ENCODE results near the gene DDX51. TPM values are rescaled to one million over a fixed set of nuclear protein-coding genes. Genes with fewer than 3 reads are reported as not detected.
"Not testable (repeated sequence)": the region's sequence is repeated elsewhere in the genome, so short reads cannot be mapped to it uniquely, and the experiment has no call there.

DDX51 gene
- total RNA-seq, 6 donors from 2014 or later = 8.7 to 23.5 (median 19.2) TPM

- no peak for ATAC-seq (ENCODE audit: low FRiP score in 2 of 2)
- TF ChIP-seq EP300 (IDR thresholded peaks at IDR 0.05) = no peak
- TF ChIP-seq CTCF (IDR thresholded peaks at IDR 0.05) = no peak
- TF ChIP-seq POLR2A (IDR thresholded peaks at IDR 0.05) = no peak
- no peak for TF ChIP-seq POLR2AphosphoS5 (IDR thresholded peaks at IDR 0.05)
- no peaks in the 10 kb centered on the region for H3K27me3 ChIP-seq
- H3K4me1 ChIP-seq = peaks cover 0 to 12% (median 6%) of the 10 kb centered on the region in 4 donors
- WGBS, 2 donors = 94 to 100% methylated on average over 4 to 6 of the region's 9 CpGs
- H3K4me3 ChIP-seq = no peak overlapping the region
- H3K27ac ChIP-seq = no peak overlapping the region
- peaks cover 2 to 40% (median 26%) of the 10 kb centered on the region in 4 donors for H3K36me3 ChIP-seq
- no peaks in the 10 kb centered on the region for H3K9me3 ChIP-seq
- peak in 1 of 2 donors; percentile 62 for DNase-seq
Observed at GRCh38 chr12:132152411-132152821, 8.3 kb upstream of the DDX51 start.

DNA sequence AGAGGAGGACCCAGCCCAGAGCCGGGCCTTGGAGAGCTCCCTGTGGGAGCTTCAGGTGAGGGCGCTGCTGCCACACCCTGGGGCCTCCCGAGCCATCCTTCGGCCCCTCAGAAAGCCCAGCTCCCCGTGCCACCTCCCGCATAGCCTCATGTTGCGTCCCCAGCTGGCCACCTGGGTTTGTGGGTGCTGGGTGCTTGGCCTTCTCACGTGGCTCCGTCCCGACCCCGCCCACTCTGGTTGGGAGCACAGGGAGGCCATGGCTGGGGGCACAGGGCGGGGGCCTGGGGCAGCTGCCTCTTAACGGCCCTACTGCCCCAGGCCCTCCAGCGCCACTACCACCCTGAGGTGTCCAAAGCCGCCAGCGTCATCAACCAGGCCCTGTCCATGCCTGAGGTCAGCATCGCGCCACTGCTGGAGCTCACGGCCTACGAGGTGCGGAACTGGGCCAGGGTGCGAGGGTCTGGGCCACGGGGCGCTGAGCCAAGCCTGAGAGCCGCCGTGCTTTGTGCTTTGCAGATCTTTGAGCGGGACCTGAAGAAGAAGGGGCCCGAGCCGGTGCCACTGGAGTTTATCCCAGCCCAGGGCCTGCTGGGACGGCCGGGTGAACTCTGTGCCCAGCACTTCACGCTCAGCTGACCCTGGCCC, 7.8 kb upstream of the DDX51 start:
- WGBS, 2 donors = 93 to 94% methylated on average over 7 to 31 of the region's 32 CpGs
- Histone ChIP-seq H3K9me3 (no peaks in the 10 kb centered on the region), H3K4me3 (no peak overlapping the region), H3K27me3 (no peaks in the 10 kb centered on the region), H3K4me1 (peaks cover 0 to 17% (median 6%) of the 10 kb centered on the region in 4 donors), H3K36me3 (peaks cover 2 to 43% (median 25%) of the 10 kb centered on the region in 4 donors), H3K27ac (no peak overlapping the region)
- no peak for ATAC-seq (ENCODE audit: low FRiP score in 2 of 2)
- no peak for TF ChIP-seq POLR2AphosphoS5 (IDR thresholded peaks at IDR 0.05)
- no peak for TF ChIP-seq POLR2A (IDR thresholded peaks at IDR 0.05)
- TF ChIP-seq EP300 (IDR thresholded peaks at IDR 0.05) = no peak
- no peak for TF ChIP-seq CTCF (IDR thresholded peaks at IDR 0.05)
- peak; percentile 19 to 81 for DNase-seq

- TF ChIP-seq POLR2A (IDR thresholded peaks at IDR 0.05) (no peak), EP300 (IDR thresholded peaks at IDR 0.05) (no peak), CTCF (IDR thresholded peaks at IDR 0.05) (no peak), POLR2AphosphoS5 (IDR thresholded peaks at IDR 0.05) (no peak)
- H3K27ac ChIP-seq = no peak overlapping the region
- H3K9me3 ChIP-seq = no peaks in the 10 kb centered on the region
- DNase-seq (peak; percentile 19 to 72), ATAC-seq (ENCODE audit: low FRiP score in 2 of 2) (no peak)
- H3K4me1 ChIP-seq = peaks cover 0 to 17% (median 6%) of the 10 kb centered on the region in 4 donors
- no peaks in the 10 kb centered on the region for H3K27me3 ChIP-seq
- WGBS, 2 donors = 95 to 99% methylated on average over 21 to 25 of the region's 36 CpGs
- peaks cover 2 to 44% (median 26%) of the 10 kb centered on the region in 4 donors for H3K36me3 ChIP-seq
- H3K4me3 ChIP-seq = no peak overlapping the region
Observed at GRCh38 chr12:132151145-132151765, 7.1 kb upstream of the DDX51 start.

- no peak for ATAC-seq (ENCODE audit: low FRiP score in 2 of 2)
- no peaks in the 10 kb centered on the region for H3K27me3 ChIP-seq
- peaks cover 2 to 44% (median 28%) of the 10 kb centered on the region in 4 donors for H3K36me3 ChIP-seq
- no peaks in the 10 kb centered on the region for H3K9me3 ChIP-seq
- DNase-seq = no peak
- TF ChIP-seq POLR2AphosphoS5 (IDR thresholded peaks at IDR 0.05) (no peak), POLR2A (IDR thresholded peaks at IDR 0.05) (no peak), EP300 (IDR thresholded peaks at IDR 0.05) (no peak)
- WGBS, 2 donors = 96% methylated on average over 4 of the region's 6 CpGs; no CpG with 5 or more reads in 1 of the 2 donors
- no peak overlapping the region for H3K4me3 ChIP-seq
- H3K4me1 ChIP-seq = peaks cover under 1 to 21% (median 6%) of the 10 kb centered on the region in 4 donors
- H3K27ac ChIP-seq = no peak overlapping the region
Observed at GRCh38 chr12:132150780-132151144, 6.6 kb upstream of the DDX51 start.

- Histone ChIP-seq H3K36me3 (peaks cover 2 to 44% (median 28%) of the 10 kb centered on the region in 4 donors), H3K4me1 (peaks cover 12 to 30% (median 14%) of the 10 kb centered on the region in 4 donors)
- H3K27ac ChIP-seq; H3K27me3 ChIP-seq; ATAC-seq (ENCODE audit: low FRiP score in 2 of 2); DNase-seq; H3K4me3 ChIP-seq; H3K9me3 ChIP-seq: not testable (repeated sequence)
- WGBS, 2 donors = 89% methylated on average over 13 of the region's 32 CpGs; no CpG with 5 or more reads in 1 of the 2 donors
Observed at GRCh38 chr12:132149526-132149925, 5.4 kb upstream of the DDX51 start.

Data from upper lobe of left lung (tissue), 6 donors.